GM18499 (cell line): ENCODE data around the gene STAT3.
"Not testable (repeated sequence)": the region's sequence is repeated elsewhere in the genome, so short reads cannot be mapped to it uniquely, and the experiment has no call there.

Experiments
- ATAC-seq: cut with Tn5 transposase; IDR thresholded peaks from one replicate; pipeline ENCODE4 v1.9.1; 2021; ENCODE audit warnings: moderate number of reproducible peaks; ENCODE audit not compliant: insufficient read depth, unreplicated experiment

Gene STAT3

DNA sequence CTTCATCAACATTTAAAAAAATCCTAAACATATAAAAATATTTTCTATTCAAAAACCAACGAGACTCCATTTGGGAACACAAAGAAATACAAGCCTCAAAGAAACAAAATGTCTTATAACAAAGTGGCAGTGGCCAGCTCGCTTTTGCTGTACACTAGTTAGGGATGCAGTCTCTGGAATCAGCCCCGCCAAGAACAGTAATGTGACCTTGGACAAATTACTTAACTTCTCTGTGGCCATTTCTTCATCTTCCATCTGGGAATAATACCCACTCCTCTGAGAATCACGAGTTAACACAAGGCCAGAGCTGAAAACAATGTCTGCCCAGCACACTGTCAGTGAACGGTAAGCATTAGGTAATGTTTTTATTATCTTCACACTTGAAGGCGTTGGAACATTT lies 117.6 kb downstream of the STAT3 start:
- ATAC-seq = no peak

DNA sequence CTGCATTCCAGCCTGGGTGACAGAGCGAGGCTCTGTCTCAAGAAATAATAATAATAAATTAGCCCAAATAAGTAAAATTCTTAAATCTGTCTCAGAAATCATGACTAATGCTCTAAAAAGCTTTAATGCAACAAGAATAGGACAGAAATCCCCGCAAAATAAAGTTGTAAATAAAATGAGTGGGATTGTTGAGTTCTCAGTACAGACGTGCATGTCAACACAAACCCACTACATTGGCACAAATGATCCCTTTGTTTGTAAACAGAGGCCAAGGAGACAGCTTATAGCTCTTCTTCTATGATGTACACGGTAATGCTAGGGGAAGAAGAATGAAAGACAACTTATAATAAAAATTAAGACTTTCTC lies 118.1 kb downstream of the STAT3 start:
- ATAC-seq = no peak

DNA sequence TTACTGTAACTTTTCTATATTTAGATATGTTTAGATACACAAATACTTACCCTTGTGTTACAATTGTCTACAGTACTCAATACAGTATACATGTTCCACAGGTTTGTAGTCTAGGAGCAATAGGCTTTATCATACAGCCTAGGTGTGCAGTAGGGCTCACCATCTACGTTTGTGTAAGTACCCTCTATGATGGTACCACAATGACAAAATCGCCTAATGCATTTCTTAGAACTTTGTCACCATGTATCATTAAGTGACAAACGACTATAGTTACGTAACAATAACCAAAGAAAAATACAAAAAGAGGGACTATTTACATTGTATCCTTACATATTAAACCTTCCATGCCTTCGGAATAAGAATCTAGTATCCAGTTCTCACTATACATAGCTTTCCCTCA lies 120.0 kb downstream of the STAT3 start:
- ATAC-seq = no peak

DNA sequence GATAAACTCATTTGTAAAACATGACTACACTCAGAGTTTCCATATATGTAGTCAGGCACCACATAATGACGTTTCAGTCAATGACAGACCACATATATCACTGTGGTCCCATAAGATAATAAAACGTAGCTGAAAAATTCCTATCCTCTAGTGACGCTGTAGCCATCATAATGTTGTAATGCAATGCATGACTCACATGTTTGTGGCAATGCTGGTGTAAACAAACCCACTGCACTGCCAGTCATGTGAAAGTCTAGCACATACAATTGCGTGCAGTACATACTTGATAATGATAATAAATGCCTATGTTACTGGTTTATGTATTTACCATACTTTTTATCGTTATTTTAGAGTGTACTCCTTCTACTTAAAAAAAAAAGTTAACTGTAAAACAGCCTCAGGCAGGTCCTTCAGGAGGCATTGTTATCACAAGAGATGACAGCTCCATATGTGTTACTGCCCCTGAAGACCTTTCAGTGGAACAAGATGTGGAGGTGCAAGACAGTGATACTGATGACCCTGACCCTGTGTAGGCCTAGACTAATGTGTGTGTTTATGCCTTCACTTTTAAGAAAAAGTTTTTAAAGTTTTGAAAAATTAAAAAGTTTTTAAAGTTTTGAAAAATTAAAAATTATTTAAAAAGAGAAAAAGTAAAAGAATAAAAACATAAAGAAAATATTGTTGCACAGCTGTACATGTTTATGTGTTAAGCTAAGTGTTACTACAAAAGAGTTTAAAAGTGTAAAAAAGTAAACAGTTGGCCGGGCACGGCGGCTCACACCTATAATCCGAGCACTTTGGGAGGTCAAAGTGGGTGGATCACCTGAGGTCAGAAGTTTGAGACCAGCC lies 121.1 kb downstream of the STAT3 start:
- no peak for ATAC-seq

DNA sequence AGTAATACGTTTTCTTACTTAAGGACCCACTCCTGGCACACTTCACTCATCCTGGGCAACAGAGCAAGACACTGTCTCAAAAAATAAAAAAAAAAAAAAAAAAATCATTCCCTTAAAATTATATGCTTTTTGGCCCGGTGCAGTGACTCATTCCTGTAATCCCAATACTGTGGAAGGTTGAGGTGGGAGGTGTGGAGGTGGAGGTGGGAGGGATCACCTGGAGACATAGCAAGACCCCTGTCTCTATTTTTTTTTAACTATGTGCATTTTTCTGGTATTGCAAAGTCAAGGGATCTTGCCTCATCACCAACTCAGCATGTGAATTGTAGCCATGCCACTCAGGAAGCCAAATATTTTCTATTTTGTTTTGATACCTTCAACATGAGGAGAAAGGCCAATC lies 121.8 kb downstream of the STAT3 start:
- no peak for ATAC-seq

DNA sequence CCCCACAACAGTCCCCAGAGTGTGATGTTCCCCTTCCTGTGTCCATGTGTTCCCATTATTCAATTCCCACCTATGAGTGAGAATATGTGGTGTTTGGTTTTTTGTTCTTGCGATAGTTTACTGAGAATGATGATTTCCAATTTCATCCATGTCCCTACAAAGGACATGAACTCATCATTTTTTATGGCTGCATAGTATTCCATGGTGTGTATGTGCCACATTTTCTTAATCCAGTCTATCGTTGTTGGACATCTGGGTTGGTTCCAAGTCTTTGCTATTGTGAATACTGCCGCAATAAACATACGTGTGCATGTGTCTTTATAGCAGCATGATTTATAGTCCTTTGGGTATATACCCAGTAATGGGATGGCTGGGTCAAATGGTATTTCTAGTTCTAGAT lies 123.9 kb downstream of the STAT3 start:
- ATAC-seq = not testable (repeated sequence)
